D721Med (cell line): Measurements from ENCODE around the gene TES.

ENCODE experiments used
- DNase-seq: peaks from one replicate; pipeline ENCODE4 v3.0.0; 2011; ENCODE audit warnings: low spot score; ENCODE audit not compliant: insufficient read length
- FAIRE-seq: peaks from 2 replicates; lab custom pipeline; 2011; peaks lifted over from hg19 to GRCh38; lab: Jason Lieb, UNC
- CTCF ChIP-seq: IDR thresholded peaks from 2 replicates; pipeline ENCODE4 v1.5.1; 2012; ENCODE audit warnings: mild to moderate bottlenecking, control low read depth; ENCODE audit not compliant: insufficient read depth; ENCODE audit errors: missing control alignments

TES gene

GRCh38 chr7:116305485-116306408 lies 95.4 kb downstream of the TES start:
- no peak for TF ChIP-seq CTCF
- no peak for FAIRE-seq
- no peak for DNase-seq

- no peak for DNase-seq
- FAIRE-seq: no peak
- TF ChIP-seq CTCF: no peak
Observed at GRCh38 chr7:116306409-116307048, 96.2 kb downstream of the TES start.

GRCh38 chr7:116307253-116307652 lies 96.9 kb downstream of the TES start:
- DNase-seq: no peak
- no peak for FAIRE-seq
- TF ChIP-seq CTCF: no peak
